B cell (primary cell): ENCODE measurements around the gene C12orf54.

Source experiments
- CTCF ChIP-seq: fragments of 200-600 bp; IDR thresholded peaks from one replicate; pipeline ENCODE4 v1.8.0; 2022; ENCODE audit warnings: antibody characterized with exemption, mild to moderate bottlenecking
- EZH2 ChIP-seq: IDR thresholded peaks from 2 replicates; pipeline ENCODE4 v1.6.1; 2012; ENCODE audit warnings: borderline replicate concordance, low read depth, mild to moderate bottlenecking, moderate library complexity, low read length; ENCODE audit not compliant: insufficient read depth, poor library complexity, severe bottlenecking

- TF ChIP-seq CTCF (no peak), EZH2 (no peak)
Observed at GRCh38 chr12:48451372-48451771, 30.9 kb upstream of the C12orf54 start.
